Brain microvascular endothelial cell (primary cell): ENCODE results near the gene KCNAB1.

Source experiments
- DNase-seq: peaks from one replicate; pipeline ENCODE4 v3.0.0-alpha.2; 2020
- H3K27ac ChIP-seq: fragments of 250-450 bp; sonication (Bioruptor Pico); 2 replicates; pipeline ENCODE4 v1.5.1; 2020; ENCODE audit warnings: mild to moderate bottlenecking, moderate library complexity
- H3K27me3 ChIP-seq: fragments of 250-450 bp; sonication (Bioruptor Pico); replicated peaks from 2 replicates; pipeline ENCODE4 v1.5.1; 2020; ENCODE audit warnings: mild to moderate bottlenecking
- H3K36me3 ChIP-seq: fragments of 250-450 bp; sonication (Bioruptor Pico); replicated peaks from 2 replicates; pipeline ENCODE4 v1.5.1; 2020; ENCODE audit warnings: mild to moderate bottlenecking
- H3K4me3 ChIP-seq: 2 replicates; pipeline ENCODE4 v1.5.1; 2011; ENCODE audit warnings: low read depth, mild to moderate bottlenecking, control low read depth, low read length, moderate library complexity
- in situ Hi-C: cut with HindIII; loops from 2 replicates; pipeline ENCODE4 v1.10.0; 2017; ENCODE audit warnings: low sequenced_read_pairs, low pct_ligation_motif_present
- TF ChIP-seq, protein P1 (sequence below): IDR thresholded peaks from 2 replicates; pipeline ENCODE4 v1.5.1; 2011; ENCODE audit warnings: low read depth, mild to moderate bottlenecking, moderate library complexity, low read length, control low read depth, inconsistent platforms; ENCODE audit errors: missing control alignments

The KCNAB1 gene

DNA sequence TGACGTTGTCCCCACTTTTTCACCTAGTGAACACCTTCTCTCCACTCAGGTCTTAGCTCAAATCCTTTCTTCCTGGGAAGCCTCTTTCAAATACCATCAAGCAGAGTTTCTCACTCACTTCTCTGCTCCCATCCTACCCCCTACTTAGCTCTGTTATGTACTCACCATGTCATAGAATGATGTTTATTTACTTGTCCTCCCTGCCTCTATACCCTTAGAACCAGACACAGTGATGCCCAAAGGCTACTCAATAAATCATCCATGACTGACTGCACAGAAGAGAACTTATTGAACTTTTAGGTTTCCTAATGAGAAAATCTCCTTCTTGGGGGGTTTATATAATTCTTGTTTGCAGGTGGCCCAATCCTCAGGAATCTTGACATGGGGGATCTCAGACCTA is 280.4 kb downstream of the KCNAB1 start:
- in situ Hi-C loops: no loop called here
- Histone ChIP-seq H3K27ac (no peak overlapping the region), H3K36me3 (no peaks in the 10 kb centered on the region), H3K27me3 (no peaks in the 10 kb centered on the region), H3K4me3 (no peak overlapping the region)
- DNase-seq: no peak
- TF ChIP-seq, protein P1, sequence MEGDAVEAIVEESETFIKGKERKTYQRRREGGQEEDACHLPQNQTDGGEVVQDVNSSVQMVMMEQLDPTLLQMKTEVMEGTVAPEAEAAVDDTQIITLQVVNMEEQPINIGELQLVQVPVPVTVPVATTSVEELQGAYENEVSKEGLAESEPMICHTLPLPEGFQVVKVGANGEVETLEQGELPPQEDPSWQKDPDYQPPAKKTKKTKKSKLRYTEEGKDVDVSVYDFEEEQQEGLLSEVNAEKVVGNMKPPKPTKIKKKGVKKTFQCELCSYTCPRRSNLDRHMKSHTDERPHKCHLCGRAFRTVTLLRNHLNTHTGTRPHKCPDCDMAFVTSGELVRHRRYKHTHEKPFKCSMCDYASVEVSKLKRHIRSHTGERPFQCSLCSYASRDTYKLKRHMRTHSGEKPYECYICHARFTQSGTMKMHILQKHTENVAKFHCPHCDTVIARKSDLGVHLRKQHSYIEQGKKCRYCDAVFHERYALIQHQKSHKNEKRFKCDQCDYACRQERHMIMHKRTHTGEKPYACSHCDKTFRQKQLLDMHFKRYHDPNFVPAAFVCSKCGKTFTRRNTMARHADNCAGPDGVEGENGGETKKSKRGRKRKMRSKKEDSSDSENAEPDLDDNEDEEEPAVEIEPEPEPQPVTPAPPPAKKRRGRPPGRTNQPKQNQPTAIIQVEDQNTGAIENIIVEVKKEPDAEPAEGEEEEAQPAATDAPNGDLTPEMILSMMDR: no peak

DNA sequence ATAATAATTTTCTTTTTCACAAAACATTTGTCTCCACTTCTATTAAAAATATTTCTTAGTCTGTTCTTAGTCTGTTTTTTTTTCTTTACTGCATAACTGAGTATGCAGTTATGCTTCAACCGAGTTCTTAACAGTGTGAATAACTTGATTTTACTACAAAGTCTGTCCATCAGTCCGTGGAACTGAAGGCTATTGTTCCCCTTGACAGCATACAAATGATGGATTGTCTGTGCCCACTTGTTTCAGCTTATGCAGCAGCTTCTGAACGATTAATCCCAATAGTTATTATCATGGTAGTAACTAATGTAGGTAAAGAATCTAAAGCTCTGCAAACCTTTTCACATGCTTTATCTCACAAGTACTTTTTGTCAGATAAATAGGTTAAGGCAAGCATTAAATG is 283.8 kb downstream of the KCNAB1 start:
- no peak overlapping the region for H3K4me3 ChIP-seq
- TF ChIP-seq, protein P1: no peak
- in situ Hi-C loops: no loop called here

DNA sequence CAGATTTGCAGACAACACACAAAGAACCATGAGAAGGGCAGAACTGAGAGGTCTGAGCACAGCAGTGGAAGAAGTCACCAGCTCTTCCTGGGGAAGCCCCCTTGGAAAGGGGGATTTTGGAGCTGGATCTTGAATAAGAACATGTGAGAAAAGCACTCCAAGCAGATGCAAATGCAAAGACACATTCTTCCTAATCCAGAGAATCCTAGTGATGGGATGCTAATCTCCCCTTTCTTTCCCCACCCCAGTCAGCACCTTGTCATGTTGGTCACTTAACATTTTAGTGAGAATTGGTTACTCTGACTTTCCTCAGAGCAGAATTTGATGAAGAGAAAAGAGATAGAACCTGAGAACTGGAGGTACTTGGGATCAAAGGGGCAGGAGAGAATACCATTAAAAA is 286.0 kb downstream of the KCNAB1 start:
- no peak for DNase-seq
- Histone ChIP-seq H3K4me3 (no peak overlapping the region), H3K36me3 (no peaks in the 10 kb centered on the region), H3K27me3 (no peaks in the 10 kb centered on the region), H3K27ac (no peak overlapping the region)
- TF ChIP-seq, protein P1: no peak
- in situ Hi-C loops: no loop called here

More for the DNA sequence above, 283.8 kb downstream of the KCNAB1 start:
- Histone ChIP-seq H3K36me3 (no peaks in the 10 kb centered on the region), H3K27ac (no peak overlapping the region), H3K27me3 (no peaks in the 10 kb centered on the region)
- DNase-seq: no peak

DNA sequence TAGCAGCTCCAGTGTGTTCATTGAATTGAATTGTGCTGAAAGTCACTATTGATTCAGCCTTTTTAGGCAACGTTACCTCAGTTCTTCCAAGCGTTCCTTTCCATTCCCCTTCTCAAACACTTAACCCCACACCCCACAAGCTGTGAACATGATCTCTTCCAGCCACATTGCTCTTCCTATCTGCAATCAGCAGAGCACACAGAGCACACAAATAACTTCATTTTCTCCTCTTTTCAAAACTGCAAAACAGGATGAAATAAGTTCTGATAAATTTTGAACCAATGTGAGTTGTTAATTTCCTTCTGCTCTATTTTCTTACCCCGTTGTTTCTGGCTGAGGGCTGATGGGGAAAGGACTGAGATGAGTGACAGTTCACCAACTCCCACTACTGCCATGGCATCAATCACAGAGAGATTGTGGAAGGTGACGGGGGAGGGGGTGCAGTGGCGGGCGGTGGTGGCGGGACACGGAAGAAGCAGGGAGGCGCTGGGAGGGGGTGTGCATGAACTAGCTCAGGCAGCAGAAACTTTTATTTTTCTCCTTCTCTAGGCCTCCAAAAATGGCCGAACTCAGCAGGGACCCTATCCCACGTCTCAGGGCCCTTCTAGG is 287.3 kb downstream of the KCNAB1 start:
- H3K27me3 ChIP-seq: no peaks in the 10 kb centered on the region
- TF ChIP-seq, protein P1: no peak
- no peak overlapping the region for H3K4me3 ChIP-seq
- in situ Hi-C loops: no loop called here
- H3K27ac ChIP-seq: no peak overlapping the region
- no peaks in the 10 kb centered on the region for H3K36me3 ChIP-seq
- DNase-seq: no peak

DNA sequence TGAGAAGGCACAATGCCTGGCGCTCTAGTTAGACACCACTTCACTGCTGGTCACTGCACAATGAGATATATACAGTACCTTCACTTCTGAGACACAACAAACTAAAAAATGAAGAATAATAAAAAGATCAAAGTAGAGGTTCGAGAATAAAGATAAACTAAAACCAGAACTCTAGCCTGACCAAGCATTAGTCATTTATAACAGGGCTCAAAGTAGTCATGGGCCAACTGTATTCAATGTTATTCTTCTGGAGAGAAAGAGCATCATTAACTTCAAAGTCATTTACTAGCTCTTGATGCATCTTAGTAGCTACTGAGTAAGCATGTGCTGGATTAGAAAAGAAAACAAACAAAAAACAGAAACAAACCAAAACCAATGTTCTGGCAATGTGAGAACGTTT is 289.3 kb downstream of the KCNAB1 start:
- DNase-seq: no peak
- in situ Hi-C loops: no loop called here
- TF ChIP-seq, protein P1: no peak

DNA sequence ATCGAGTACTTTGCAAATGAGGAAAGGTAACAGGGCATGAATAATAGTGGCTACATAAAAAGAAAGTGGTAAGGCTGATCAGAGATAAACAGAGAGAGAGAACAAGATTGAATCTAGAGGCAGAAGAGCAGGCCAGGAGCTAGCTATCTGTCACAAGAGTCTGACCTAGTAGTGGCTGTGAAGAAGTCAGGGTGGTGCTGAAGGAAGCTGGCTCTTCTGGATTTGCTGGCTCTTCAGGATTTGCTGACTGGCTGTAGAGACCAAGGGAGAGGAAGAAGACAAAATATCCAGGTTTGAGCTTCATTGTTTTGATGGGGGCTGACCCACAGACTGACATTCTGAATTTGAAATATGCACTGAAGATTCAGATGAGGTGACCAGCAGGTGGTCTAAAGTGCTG is 292.2 kb downstream of the KCNAB1 start:
- in situ Hi-C loops: no loop called here

More for the DNA sequence above, 289.3 kb downstream of the KCNAB1 start:
- H3K4me3 ChIP-seq: no peak overlapping the region
- no peak overlapping the region for H3K27ac ChIP-seq
- no peaks in the 10 kb centered on the region for H3K36me3 ChIP-seq
- H3K27me3 ChIP-seq: no peaks in the 10 kb centered on the region

More for the DNA sequence above, 292.2 kb downstream of the KCNAB1 start:
- H3K27ac ChIP-seq: no peak overlapping the region
- TF ChIP-seq, protein P1: no peak
- H3K4me3 ChIP-seq: no peak overlapping the region
- no peaks in the 10 kb centered on the region for H3K36me3 ChIP-seq
- no peak for DNase-seq
- H3K27me3 ChIP-seq: no peaks in the 10 kb centered on the region
